SU-DHL-6 (cell line): ENCODE data around the gene HEYL.

Experiments used
- H2AFZ ChIP-seq: fragments of 200-600 bp; sonication (generic); 2 replicates; pipeline ENCODE4 v1.6.1; 2014; ENCODE audit warnings: low read depth, mild to moderate bottlenecking, moderate library complexity, mixed read lengths, antibody characterized with exemption, low read length; ENCODE audit not compliant: severe bottlenecking
- H3F3A ChIP-seq: fragments of 200-600 bp; shearing (Covaris generic); 2 replicates; pipeline ENCODE4 v1.6.0; 2016; ENCODE audit warnings: antibody characterized with exemption, mild to moderate bottlenecking; ENCODE audit not compliant: insufficient read depth
- H3K27ac ChIP-seq: fragments of 200-600 bp; sonication (generic); 2 replicates; pipeline ENCODE4 v1.5.1; 2016; ENCODE audit warnings: low read depth, mild to moderate bottlenecking, low read length, moderate library complexity, mixed read lengths
- H3K27me3 ChIP-seq: fragments of 200-600 bp; sonication (generic), shearing (Covaris generic); 2 replicates; pipeline ENCODE4 v1.6.0; 2014; ENCODE audit warnings: mild to moderate bottlenecking, low read length
- H3K36me3 ChIP-seq: fragments of 200-600 bp; sonication (generic); 2 replicates; pipeline ENCODE4 v1.6.1; 2014; ENCODE audit warnings: mild to moderate bottlenecking, low read length, mixed read lengths
- H3K4me2 ChIP-seq: fragments of 300-600, 200-600 bp; shearing (Covaris generic), sonication (generic); 2 replicates; pipeline ENCODE4 v1.6.0; 2014; ENCODE audit warnings: low read length, low read depth, mild to moderate bottlenecking; ENCODE audit not compliant: poor library complexity, severe bottlenecking
- H3K4me3 ChIP-seq: fragments of 200-600 bp; sonication (generic); 2 replicates; pipeline ENCODE4 v1.5.1; 2014; ENCODE audit warnings: antibody characterized with exemption, low read length, mild to moderate bottlenecking, mixed read lengths; ENCODE audit not compliant: insufficient read depth, poor library complexity, severe bottlenecking
- H3K79me2 ChIP-seq: fragments of 200-600 bp; sonication (generic); 2 replicates; pipeline ENCODE4 v1.6.1; 2014; ENCODE audit warnings: mild to moderate bottlenecking, low read length, moderate library complexity; ENCODE audit not compliant: insufficient read depth
- H3K9ac ChIP-seq: fragments of 200-600 bp; sonication (generic); 2 replicates; pipeline ENCODE4 v1.7.0; 2014; ENCODE audit warnings: mild to moderate bottlenecking, low read length
- H3K9me2 ChIP-seq: fragments of 200-600 bp; sonication (generic); replicated peaks from 2 replicates; pipeline ENCODE4 v1.6.1; 2014; ENCODE audit warnings: low read length; ENCODE audit not compliant: insufficient read depth
- H3K9me3 ChIP-seq: fragments of 200-600 bp; sonication (generic); 2 replicates; pipeline ENCODE4 v1.6.1; 2014; ENCODE audit warnings: low read length, mixed read lengths; ENCODE audit not compliant: insufficient read depth
- H4K20me1 ChIP-seq: fragments of 200-600 bp; sonication (generic); 2 replicates; pipeline ENCODE4 v1.6.1; 2014; ENCODE audit warnings: low read depth, mild to moderate bottlenecking, antibody characterized with exemption, low read length, moderate library complexity, mixed read lengths
- CTCF ChIP-seq: fragments of 200-600 bp; sonication (generic); IDR thresholded peaks from one replicate; pipeline ENCODE4 v1.5.1; 2017; ENCODE audit warnings: antibody characterized with exemption, mild to moderate bottlenecking, low read length, moderate library complexity; ENCODE audit not compliant: insufficient read depth, poor library complexity, severe bottlenecking
- EZH2phosphoT487 ChIP-seq: fragments of 200-600 bp; sonication (generic), shearing (Covaris generic); conservative IDR thresholded peaks from 2 replicates; pipeline ENCODE4 v1.6.1; 2018; ENCODE audit warnings: mild to moderate bottlenecking, antibody characterized with exemption, low read length, moderate library complexity, mixed read lengths

The HEYL gene

GRCh38 chr1:39574646-39575045, 64.8 kb downstream of the HEYL start:
- Histone ChIP-seq H3K4me3 (peak overlapping the region; percentile 98), H4K20me1 (peaks cover 51% of the 10 kb centered on the region), H3K9me3 (no peaks in the 10 kb centered on the region), H2AFZ (no peak overlapping the region), H3K27ac (no peak overlapping the region), H3K9me2 (no peaks in the 10 kb centered on the region), H3F3A (no peaks in the 10 kb centered on the region), H3K4me2 (peak overlapping the region; percentile 88), H3K27me3 (no peaks in the 10 kb centered on the region), H3K79me2 (peaks cover 63% of the 10 kb centered on the region), H3K9ac (peak overlapping the region; percentile 98), H3K36me3 (peaks cover 40% of the 10 kb centered on the region)
- TF ChIP-seq CTCF (no peak), EZH2phosphoT487 (no peak)
